ENCODE measurements around the gene LRWD1.
"Not testable (repeated sequence)": the region's sequence is repeated elsewhere in the genome, so short reads cannot be mapped to it uniquely, and the experiment has no call there.

LRWD1 gene

GRCh38 chr7:102452451-102452850 is 12.3 kb upstream of the LRWD1 start:
- Histone ChIP-seq H3K27ac (peak overlapping the region; percentile 80), H3K9me3 (ENCODE audit: severe bottlenecking) (no peaks in the 10 kb centered on the region), H3K4me3 (ENCODE audit: low read depth, low read length) (no peak overlapping the region), H3K27me3 (ENCODE audit: insufficient read depth, low read depth, severe bottlenecking) (no peaks in the 10 kb centered on the region), H3K36me3 (peaks cover 33% of the 10 kb centered on the region)
- no peak for DNase-seq
- no peak for TF ChIP-seq CTCF (IDR thresholded peaks at IDR 0.05; ENCODE audit: low read depth, low read length)

- TF ChIP-seq CTCF (IDR thresholded peaks at IDR 0.05; ENCODE audit: low read depth, low read length): no peak
- H3K9me3 ChIP-seq (ENCODE audit: severe bottlenecking): no peaks in the 10 kb centered on the region
- DNase-seq: no peak
- no peak overlapping the region for H3K4me3 ChIP-seq (ENCODE audit: low read depth, low read length)
- no peak overlapping the region for H3K27ac ChIP-seq
- H3K27me3 ChIP-seq (ENCODE audit: insufficient read depth, low read depth, severe bottlenecking): no peaks in the 10 kb centered on the region
- H3K36me3 ChIP-seq: peaks cover 29% of the 10 kb centered on the region
Measured at GRCh38 chr7:102453319-102453718, 11.5 kb upstream of the LRWD1 start.

- H3K4me3 ChIP-seq (ENCODE audit: low read depth, low read length): no peak overlapping the region
- DNase-seq: no peak
- H3K9me3 ChIP-seq (ENCODE audit: severe bottlenecking): no peaks in the 10 kb centered on the region
- H3K27me3 ChIP-seq (ENCODE audit: insufficient read depth, low read depth, severe bottlenecking): no peaks in the 10 kb centered on the region
- no peak overlapping the region for H3K27ac ChIP-seq
- peaks cover 29% of the 10 kb centered on the region for H3K36me3 ChIP-seq
- no peak for TF ChIP-seq CTCF (IDR thresholded peaks at IDR 0.05; ENCODE audit: low read depth, low read length)
Measured at GRCh38 chr7:102454468-102454867, 10.3 kb upstream of the LRWD1 start.

GRCh38 chr7:102454932-102455331 is 9.9 kb upstream of the LRWD1 start:
- DNase-seq; H3K4me3 ChIP-seq (ENCODE audit: low read depth, low read length); H3K9me3 ChIP-seq (ENCODE audit: severe bottlenecking); H3K27ac ChIP-seq; H3K27me3 ChIP-seq (ENCODE audit: insufficient read depth, low read depth, severe bottlenecking): not testable (repeated sequence)
- H3K36me3 ChIP-seq: peaks cover 33% of the 10 kb centered on the region

GRCh38 chr7:102455596-102455995 is 9.2 kb upstream of the LRWD1 start:
- Histone ChIP-seq H3K36me3 (peaks cover 33% of the 10 kb centered on the region), H3K27me3 (ENCODE audit: insufficient read depth, low read depth, severe bottlenecking) (no peaks in the 10 kb centered on the region), H3K4me3 (ENCODE audit: low read depth, low read length) (no peak overlapping the region), H3K9me3 (ENCODE audit: severe bottlenecking) (no peaks in the 10 kb centered on the region), H3K27ac (no peak overlapping the region)
- DNase-seq: no peak
- TF ChIP-seq CTCF (IDR thresholded peaks at IDR 0.05; ENCODE audit: low read depth, low read length): no peak

GRCh38 chr7:102456327-102456726 is 8.5 kb upstream of the LRWD1 start:
- Histone ChIP-seq H3K9me3 (ENCODE audit: severe bottlenecking) (no peaks in the 10 kb centered on the region), H3K4me3 (ENCODE audit: low read depth, low read length) (no peak overlapping the region), H3K36me3 (peaks cover 33% of the 10 kb centered on the region), H3K27me3 (ENCODE audit: insufficient read depth, low read depth, severe bottlenecking) (no peaks in the 10 kb centered on the region), H3K27ac (no peak overlapping the region)
- no peak for DNase-seq
- no peak for TF ChIP-seq CTCF (IDR thresholded peaks at IDR 0.05; ENCODE audit: low read depth, low read length)
